UCSD-AML1 (cell line): ENCODE results near the gene ASIP.

Experiments used
- DNase-seq: peaks from one replicate; lab custom pipeline; 2025; ENCODE audit not compliant: unreplicated experiment; lab: John Stamatoyannopoulos, UW

Gene ASIP

DNA sequence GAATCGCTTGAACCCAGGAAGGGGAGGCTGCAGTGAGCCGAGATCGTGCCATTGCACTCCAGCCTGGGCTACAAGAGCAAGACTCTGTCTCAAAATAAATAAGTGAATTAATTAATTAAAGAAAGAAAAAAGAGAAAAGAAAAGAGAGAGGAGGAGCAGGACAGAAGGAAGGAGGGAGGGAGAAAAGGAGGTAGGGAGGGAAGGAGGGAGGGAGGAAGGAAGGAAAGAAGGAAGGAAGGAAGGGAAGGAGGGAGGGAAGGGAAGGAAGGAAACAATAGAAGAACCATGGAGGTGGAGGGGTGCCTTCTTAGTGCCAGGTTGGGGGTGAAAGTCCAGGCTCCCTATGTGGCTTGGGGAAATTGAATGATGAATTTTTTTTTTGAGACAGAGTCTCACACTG is 68.5 kb downstream of the ASIP start:
- no peak for DNase-seq

- DNase-seq: no peak
Observed at GRCh38 chr20:34310481-34311117, 69.4 kb downstream of the ASIP start.

DNA sequence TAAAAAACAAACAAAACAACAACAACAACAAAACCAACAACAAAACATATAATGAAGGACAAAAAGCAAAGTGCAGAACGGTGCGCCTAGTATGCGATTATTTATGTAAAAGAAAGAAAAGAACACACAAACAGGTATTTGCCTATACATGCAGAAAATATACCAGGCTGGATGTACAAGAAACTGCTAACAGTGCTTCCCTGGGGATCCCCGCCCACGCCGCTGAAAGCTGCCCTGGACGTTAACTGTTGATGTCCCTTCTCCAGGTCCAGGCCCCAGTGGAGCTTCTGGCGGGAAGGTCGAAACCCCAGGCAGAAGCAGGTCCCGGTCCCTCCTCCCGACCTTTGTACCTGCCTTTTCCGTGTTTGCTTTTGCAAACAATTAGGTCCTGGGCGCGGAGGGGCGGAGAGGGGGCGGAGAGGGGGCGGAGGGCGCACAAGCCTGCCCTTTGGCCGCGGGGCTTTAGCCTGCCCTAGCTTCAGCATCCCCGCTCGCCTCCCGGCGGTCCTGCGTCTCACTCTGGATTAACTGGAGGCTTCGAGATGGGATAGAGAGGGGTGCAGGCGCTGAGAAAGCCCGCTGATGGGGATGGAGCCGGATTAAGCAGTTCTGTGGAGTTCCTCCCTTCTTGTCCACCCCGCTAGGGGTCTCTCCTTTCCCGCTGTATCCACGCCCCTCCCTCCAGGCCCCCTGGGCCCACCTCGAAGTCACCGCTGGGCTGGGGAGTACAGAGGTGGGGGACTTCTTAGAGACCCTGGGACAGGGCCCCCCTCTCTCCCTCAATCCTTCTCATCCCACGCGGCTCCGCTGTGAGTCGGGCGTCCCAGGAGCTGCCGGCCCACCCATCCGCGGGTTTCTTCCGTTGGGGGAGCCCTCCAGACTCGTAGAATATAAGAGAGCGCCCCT is 70.1 kb downstream of the ASIP start:
- DNase-seq: no peak

DNA sequence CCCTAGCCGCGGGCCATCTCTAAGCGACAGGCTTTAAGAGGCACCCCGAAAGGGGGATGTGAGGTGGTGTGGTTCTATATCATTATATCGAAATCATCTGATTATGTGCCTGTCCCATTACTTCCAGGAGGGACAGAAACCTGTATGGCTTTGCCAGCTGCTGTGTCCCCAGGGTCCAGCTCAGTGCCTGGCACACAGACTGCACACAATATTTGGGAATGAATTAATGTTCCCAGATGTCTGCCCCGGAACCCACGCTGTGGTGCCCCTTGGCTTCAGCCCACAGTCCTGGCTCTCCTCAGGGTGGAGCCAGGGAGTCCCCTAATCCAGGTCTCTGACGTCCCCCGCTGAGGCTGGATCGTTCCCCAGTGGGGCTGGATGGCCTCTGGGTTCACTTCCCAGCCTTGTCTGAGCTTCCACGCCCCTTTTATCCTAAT is 70.8 kb downstream of the ASIP start:
- DNase-seq: no peak

- DNase-seq: peak; percentile 85
Observed at GRCh38 chr20:34312544-34313217, 71.5 kb downstream of the ASIP start.

- DNase-seq: no peak
Observed at GRCh38 chr20:34315236-34315635, 74.0 kb downstream of the ASIP start.

DNA sequence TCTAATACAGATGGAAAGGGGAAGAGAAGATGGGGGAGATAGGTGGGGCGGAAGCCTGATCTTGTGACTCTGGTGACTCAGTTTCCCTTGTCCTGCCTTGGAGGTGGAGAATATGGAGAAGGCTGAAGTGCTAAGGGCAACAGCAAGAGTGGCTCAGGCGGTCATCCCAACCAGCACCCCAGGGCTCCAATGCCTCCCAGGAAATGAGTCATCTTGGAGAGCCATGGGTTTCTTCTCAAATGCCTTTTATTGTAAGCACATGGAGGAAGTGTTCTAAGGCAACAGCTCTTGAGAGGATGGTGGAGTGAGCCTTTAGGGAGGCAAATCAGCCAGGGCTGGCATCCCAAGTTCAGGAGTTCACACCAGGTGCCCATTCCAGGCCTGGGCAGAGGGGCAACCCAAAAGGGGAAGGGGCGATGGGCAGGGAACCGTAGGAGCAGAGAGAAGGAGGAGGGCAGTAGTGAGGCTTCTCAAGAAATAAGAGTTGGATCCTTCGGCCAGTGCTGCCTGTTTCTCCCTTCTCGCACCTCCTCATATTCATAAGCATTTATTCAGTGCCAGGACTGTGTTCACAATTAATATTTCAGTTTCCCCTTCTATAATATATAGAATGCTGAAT is 75.1 kb downstream of the ASIP start:
- no peak for DNase-seq
